Measurements from ENCODE around the gene ALG9. TPM values are rescaled to one million over a fixed set of nuclear protein-coding genes. Genes with fewer than 3 reads are reported as not detected.
A peak's percentile ranks its signal among the peaks of the same experiment; 100 is the strongest.

Gene ALG9
- total RNA-seq, 1 donor from 2014 or later, result 95.6 TPM

- no peak for DNase-seq
Observed at GRCh38 chr11:111762981-111763643, 108.3 kb downstream of the ALG9 start.

- DNase-seq, result no peak
Observed at GRCh38 chr11:111762526-111762925, 108.9 kb downstream of the ALG9 start.

GRCh38 chr11:111761036-111761435 is 110.3 kb downstream of the ALG9 start:
- DNase-seq, result no peak

GRCh38 chr11:111759778-111760407 is 111.5 kb downstream of the ALG9 start:
- no peak for DNase-seq

GRCh38 chr11:111759376-111759775 is 112.0 kb downstream of the ALG9 start:
- DNase-seq, result no peak

- DNase-seq, result no peak
Observed at GRCh38 chr11:111756097-111756496, 115.3 kb downstream of the ALG9 start.

GRCh38 chr11:111749646-111750045 is 121.7 kb downstream of the ALG9 start:
- no peak for DNase-seq

GRCh38 chr11:111748035-111748804 is 123.2 kb downstream of the ALG9 start:
- no peak for DNase-seq

GRCh38 chr11:111745719-111746504 is 125.5 kb downstream of the ALG9 start:
- DNase-seq, result no peak

GRCh38 chr11:111743700-111744099 is 127.7 kb downstream of the ALG9 start:
- no peak for DNase-seq

GRCh38 chr11:111741751-111742150 is 129.6 kb downstream of the ALG9 start:
- no peak for DNase-seq

- DNase-seq, result no peak
Observed at GRCh38 chr11:111739299-111739698, 132.1 kb downstream of the ALG9 start.

- peak; percentile 56 for DNase-seq
Observed at GRCh38 chr11:111737444-111738210, 133.8 kb downstream of the ALG9 start.

- DNase-seq, result no peak
Observed at GRCh38 chr11:111736621-111737443, 134.5 kb downstream of the ALG9 start.

Small RNA genes within 50 kb of the gene (small RNA-seq; reads per million reads assigned to genes)
- not detected for gene GNG5P3
- gene RPL37AP8, result 0.12 reads per million

Other genes starting within 250 kb of the ALG9 start
- gene PPP2R1B, start 105.2 kb downstream of the ALG9 start, total RNA-seq, result 17.9 TPM
- gene FDXACB1, start 7.6 kb upstream of the ALG9 start, total RNA-seq, result 12.8 TPM
- 6.9 TPM for gene CFAP68, start 8.0 kb upstream of the ALG9 start, total RNA-seq
- 10.3 TPM for gene CRYAB, start 40.2 kb upstream of the ALG9 start, total RNA-seq
- gene HSPB2, start 41.2 kb upstream of the ALG9 start, total RNA-seq, result 0.31 TPM
- gene C11orf52, start 47.3 kb upstream of the ALG9 start, total RNA-seq, result not detected
- gene DIXDC1, start 65.8 kb upstream of the ALG9 start, total RNA-seq, result 78.5 TPM
- gene DLAT, start 153.8 kb upstream of the ALG9 start, total RNA-seq, result 46.5 TPM
- gene PIH1D2, start 202.4 kb upstream of the ALG9 start, total RNA-seq, result 2.0 TPM
- 52.6 TPM for gene NKAPD1, start 202.7 kb upstream of the ALG9 start, total RNA-seq
- 57.4 TPM for gene TIMM8B, start 215.2 kb upstream of the ALG9 start, total RNA-seq
- gene SDHD, start 215.3 kb upstream of the ALG9 start, total RNA-seq, result 73.6 TPM